SU-DHL-6 (cell line): Measurements from ENCODE around the gene ETV3L.

ENCODE experiments used
- CTCF ChIP-seq: fragments of 200-600 bp; sonication (generic); IDR thresholded peaks from one replicate; pipeline ENCODE4 v1.5.1; 2017; ENCODE audit warnings: antibody characterized with exemption, mild to moderate bottlenecking, low read length, moderate library complexity; ENCODE audit not compliant: insufficient read depth, poor library complexity, severe bottlenecking
- EZH2phosphoT487 ChIP-seq: fragments of 200-600 bp; sonication (generic), shearing (Covaris generic); conservative IDR thresholded peaks from 2 replicates; pipeline ENCODE4 v1.6.1; 2018; ENCODE audit warnings: mild to moderate bottlenecking, antibody characterized with exemption, low read length, moderate library complexity, mixed read lengths

- TF ChIP-seq CTCF (no peak), EZH2phosphoT487 (no peak)
Observed at GRCh38 chr1:157116737-157117103, 17.1 kb upstream of the ETV3L start.
